Measurements from ENCODE around the gene RAB37. TPM values are rescaled to one million over a fixed set of nuclear protein-coding genes. Genes with fewer than 3 reads are reported as not detected.
A peak's percentile ranks its signal among the peaks of the same experiment; 100 is the strongest.

The RAB37 gene
- total and polyA plus RNA-seq, 2 of the 13 experiments (the other 11 are each of a cell fraction or from before 2014, with no cell fraction given): 0.91 to 3.7 TPM

DNA sequence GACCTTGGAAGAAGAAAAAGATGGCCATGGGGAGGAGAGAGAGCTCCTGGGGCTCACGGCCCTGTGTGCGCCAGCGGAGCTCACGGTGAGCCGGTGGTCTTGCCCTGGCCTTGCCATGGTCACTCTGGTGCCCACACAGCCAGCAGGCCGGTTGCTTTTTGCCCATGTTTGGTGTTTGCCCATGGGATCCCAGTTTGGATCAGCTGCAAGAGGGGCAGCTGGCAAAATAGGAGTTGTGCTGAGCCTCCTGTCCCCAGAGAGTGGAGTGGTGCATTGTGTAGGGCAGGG, 12.9 kb downstream of the RAB37 start:
- intact Hi-C loops (cut with micrococcal nuclease; ENCODE audit: unreplicated experiment): loop anchor here (1.0 kb wide), 1 partner anchor 10 kb away; no protein-coding TSS in a partner anchor
- CTCF ChIA-PET (ENCODE audit: low intra/inter-chr PET ratio, low total read pairs): interaction anchor here (1.6 to 9.0 kb wide), 2 partner anchors 22 to 31 kb away, joined by 8 to 219 read pairs; partner anchors contain the start of gene NAT9
- Histone ChIP-seq H3K9me3 (ENCODE audit: low read length) (no peaks in the 10 kb centered on the region), H3K4me1 (ENCODE audit: insufficient read depth, low read length) (peaks cover 74% of the 10 kb centered on the region), H3K79me2 (ENCODE audit: insufficient read depth, low read length) (peaks cover 66% of the 10 kb centered on the region), H3K27me3 (ENCODE audit: control insufficient read depth in 1 of 2, insufficient read depth in 2 of 2, low read length in 2 of 2) (no peaks in the 10 kb centered on the region; a peak in 1 of 5 replicates), H3K27ac (ENCODE audit: extremely low read length, insufficient read depth, low read length) (peak overlapping the region; percentile 96), H2AFZ (ENCODE audit: low read length) (no peak overlapping the region), H3K9ac (ENCODE audit: insufficient read depth, low read depth, low read length) (peak overlapping the region; percentile 94), H4K20me1 (ENCODE audit: insufficient read depth, low read length) (peaks cover 19% of the 10 kb centered on the region), H3K36me3 (replicated peaks in 1 of 2; ENCODE audit: control insufficient read depth in 1 of 2, insufficient read depth in 2 of 2, low read length in 2 of 2) (peaks cover 3 to 22% of the 10 kb centered on the region in 2 experiments), H3K4me3 (replicated peaks in 1 of 3; ENCODE audit: insufficient read depth in 1 of 3, low read depth in 2 of 3, low read length in 3 of 3) (peak overlapping the region; percentile 95 to 99 (median 99)), H3K4me2 (ENCODE audit: low read depth, low read length) (peak overlapping the region; percentile 97)
- FAIRE-seq (no peak), DNase-seq (ENCODE audit: low spot score) (no peak), ATAC-seq (no peak)
- BruUV-seq (replicated peaks): TSS peak; percentile 83
- in situ Hi-C loops (cut with HindIII; ENCODE audit: extremely low pct_ligation_motif_present, low pct_unique_long_range_greater_than_20kb): loop anchor here (10.0 kb wide), 1 partner anchor 315 kb away; the partner anchor contains the start of gene GPRC5C
- POLR2A ChIA-PET: interaction anchor here (1.0 to 21.5 kb wide), 16 partner anchors 9 to 1030 kb away, joined by 3 to 1459 read pairs (median 4); partner anchors contain the start of genes FDXR, NAT9 and RAB37
- WGBS (ENCODE audit: low lambda C conversion rate): 3% methylated on average over 6 of the region's 6 CpGs
- TF ChIP-seq XRCC5 (optimal IDR thresholded peaks at IDR 0.05; ENCODE audit: low read length): no peak
- TF ChIP-seq, protein P1, sequence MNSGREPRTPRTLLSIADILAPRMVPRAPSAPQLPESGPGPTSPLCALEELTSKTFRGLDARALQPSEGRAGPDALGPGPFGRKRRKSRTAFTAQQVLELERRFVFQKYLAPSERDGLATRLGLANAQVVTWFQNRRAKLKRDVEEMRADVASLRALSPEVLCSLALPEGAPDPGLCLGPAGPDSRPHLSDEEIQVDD (CRISPR knock-in tag; IDR thresholded peaks at IDR 0.05; ENCODE audit: borderline replicate concordance): 0 out of 2 replicates have a peak, but pooled peaks have one; percentile 34
- TF ChIP-seq ZMYM2 (CRISPR knock-in tag; IDR thresholded peaks at IDR 0.05): no peak
- TF ChIP-seq ZNF331 (CRISPR knock-in tag; IDR thresholded peaks at IDR 0.05): no peak
- peak; percentile 42; the same call in 1 of the 2 replicates for TF ChIP-seq ZNF891 (CRISPR knock-in tag; IDR thresholded peaks at IDR 0.05)
- no peak for TF ChIP-seq CBX1 (IDR thresholded peaks at IDR 0.05; ENCODE audit: low read depth)
- TF ChIP-seq, protein P2, sequence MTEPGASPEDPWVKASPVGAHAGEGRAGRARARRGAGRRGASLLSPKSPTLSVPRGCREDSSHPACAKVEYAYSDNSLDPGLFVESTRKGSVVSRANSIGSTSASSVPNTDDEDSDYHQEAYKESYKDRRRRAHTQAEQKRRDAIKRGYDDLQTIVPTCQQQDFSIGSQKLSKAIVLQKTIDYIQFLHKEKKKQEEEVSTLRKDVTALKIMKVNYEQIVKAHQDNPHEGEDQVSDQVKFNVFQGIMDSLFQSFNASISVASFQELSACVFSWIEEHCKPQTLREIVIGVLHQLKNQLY (CRISPR knock-in tag; IDR thresholded peaks at IDR 0.05): 0 out of 2 replicates have a peak, but pooled peaks have one; percentile 3
- no peak for TF ChIP-seq ZNF224 (CRISPR knock-in tag; IDR thresholded peaks at IDR 0.05)
- peak; percentile 2; the same call in 1 of the 2 replicates for TF ChIP-seq PHF8 (CRISPR knock-in tag; IDR thresholded peaks at IDR 0.05)
- TF ChIP-seq, protein P3, sequence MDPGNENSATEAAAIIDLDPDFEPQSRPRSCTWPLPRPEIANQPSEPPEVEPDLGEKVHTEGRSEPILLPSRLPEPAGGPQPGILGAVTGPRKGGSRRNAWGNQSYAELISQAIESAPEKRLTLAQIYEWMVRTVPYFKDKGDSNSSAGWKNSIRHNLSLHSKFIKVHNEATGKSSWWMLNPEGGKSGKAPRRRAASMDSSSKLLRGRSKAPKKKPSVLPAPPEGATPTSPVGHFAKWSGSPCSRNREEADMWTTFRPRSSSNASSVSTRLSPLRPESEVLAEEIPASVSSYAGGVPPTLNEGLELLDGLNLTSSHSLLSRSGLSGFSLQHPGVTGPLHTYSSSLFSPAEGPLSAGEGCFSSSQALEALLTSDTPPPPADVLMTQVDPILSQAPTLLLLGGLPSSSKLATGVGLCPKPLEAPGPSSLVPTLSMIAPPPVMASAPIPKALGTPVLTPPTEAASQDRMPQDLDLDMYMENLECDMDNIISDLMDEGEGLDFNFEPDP (CRISPR knock-in tag; conservative IDR thresholded peaks at IDR 0.05): 0 out of 2 replicates have a peak, but pooled peaks have one; percentile 14
- TF ChIP-seq ZNF572 (CRISPR knock-in tag; IDR thresholded peaks at IDR 0.05): peak; percentile 70; the same call in 1 of the 2 replicates
- TF ChIP-seq ZNF670 (CRISPR knock-in tag; IDR thresholded peaks at IDR 0.05; ENCODE audit: borderline replicate concordance): 0 out of 2 replicates have a peak, but pooled peaks have one; percentile 7
- TF ChIP-seq AGO2 (optimal IDR thresholded peaks at IDR 0.05; ENCODE audit: low read depth, low read length): peak; percentile 75
- TF ChIP-seq ZNF430 (CRISPR knock-in tag; IDR thresholded peaks at IDR 0.05): no peak
- TF ChIP-seq, protein P4, sequence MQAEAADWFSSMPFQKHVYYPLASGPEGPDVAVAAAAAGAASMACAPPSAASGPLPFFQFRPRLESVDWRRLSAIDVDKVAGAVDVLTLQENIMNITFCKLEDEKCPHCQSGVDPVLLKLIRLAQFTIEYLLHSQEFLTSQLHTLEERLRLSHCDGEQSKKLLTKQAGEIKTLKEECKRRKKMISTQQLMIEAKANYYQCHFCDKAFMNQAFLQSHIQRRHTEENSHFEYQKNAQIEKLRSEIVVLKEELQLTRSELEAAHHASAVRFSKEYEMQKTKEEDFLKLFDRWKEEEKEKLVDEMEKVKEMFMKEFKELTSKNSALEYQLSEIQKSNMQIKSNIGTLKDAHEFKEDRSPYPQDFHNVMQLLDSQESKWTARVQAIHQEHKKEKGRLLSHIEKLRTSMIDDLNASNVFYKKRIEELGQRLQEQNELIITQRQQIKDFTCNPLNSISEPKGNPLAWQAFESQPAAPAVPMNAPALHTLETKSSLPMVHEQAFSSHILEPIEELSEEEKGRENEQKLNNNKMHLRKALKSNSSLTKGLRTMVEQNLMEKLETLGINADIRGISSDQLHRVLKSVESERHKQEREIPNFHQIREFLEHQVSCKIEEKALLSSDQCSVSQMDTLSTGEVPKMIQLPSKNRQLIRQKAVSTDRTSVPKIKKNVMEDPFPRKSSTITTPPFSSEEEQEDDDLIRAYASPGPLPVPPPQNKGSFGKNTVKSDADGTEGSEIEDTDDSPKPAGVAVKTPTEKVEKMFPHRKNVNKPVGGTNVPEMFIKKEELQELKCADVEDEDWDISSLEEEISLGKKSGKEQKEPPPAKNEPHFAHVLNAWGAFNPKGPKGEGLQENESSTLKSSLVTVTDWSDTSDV (CRISPR knock-in tag; IDR thresholded peaks at IDR 0.05): peak; percentile 93
- 0 out of 2 replicates have a peak, but pooled peaks have one; percentile 6 for TF ChIP-seq CBFB (CRISPR knock-in tag; IDR thresholded peaks at IDR 0.05)
- TF ChIP-seq ZNF883 (CRISPR knock-in tag; IDR thresholded peaks at IDR 0.05; ENCODE audit: not compliant biosample characterization): peak; percentile 5
- TF ChIP-seq, protein P5, sequence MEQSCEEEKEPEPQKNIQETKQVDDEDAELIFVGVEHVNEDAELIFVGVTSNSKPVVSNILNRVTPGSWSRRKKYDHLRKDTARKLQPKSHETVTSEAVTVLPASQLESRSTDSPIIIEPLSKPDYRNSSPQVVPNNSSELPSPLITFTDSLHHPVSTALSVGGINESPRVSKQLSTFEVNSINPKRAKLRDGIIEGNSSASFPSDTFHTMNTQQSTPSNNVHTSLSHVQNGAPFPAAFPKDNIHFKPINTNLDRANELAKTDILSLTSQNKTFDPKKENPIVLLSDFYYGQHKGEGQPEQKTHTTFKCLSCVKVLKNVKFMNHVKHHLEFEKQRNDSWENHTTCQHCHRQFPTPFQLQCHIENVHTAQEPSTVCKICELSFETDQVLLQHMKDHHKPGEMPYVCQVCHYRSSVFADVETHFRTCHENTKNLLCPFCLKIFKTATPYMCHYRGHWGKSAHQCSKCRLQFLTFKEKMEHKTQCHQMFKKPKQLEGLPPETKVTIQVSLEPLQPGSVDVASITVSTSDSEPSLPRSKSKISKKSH (CRISPR knock-in tag; IDR thresholded peaks at IDR 0.05; ENCODE audit: borderline replicate concordance): peak; percentile 82; the same call in 1 of the 2 replicates

Data from HepG2 (cell line).